HG02642 (cell line): ENCODE results near the gene MEGF11.

Experiments used
- ATAC-seq: cut with Tn5 transposase; IDR thresholded peaks from one replicate; pipeline ENCODE4 v1.9.1; 2021; ENCODE audit warnings: mild to moderate bottlenecking; ENCODE audit not compliant: unreplicated experiment, poor library complexity

MEGF11 gene

GRCh38 chr15:65963911-65964482 lies 289.6 kb downstream of the MEGF11 start:
- ATAC-seq, result no peak

GRCh38 chr15:65963358-65963757 lies 290.2 kb downstream of the MEGF11 start:
- no peak for ATAC-seq

GRCh38 chr15:65962187-65962586 lies 291.4 kb downstream of the MEGF11 start:
- no peak for ATAC-seq

- no peak for ATAC-seq
Observed at GRCh38 chr15:65960586-65960985, 293.0 kb downstream of the MEGF11 start.

- ATAC-seq, result no peak
Observed at GRCh38 chr15:65958835-65959234, 294.7 kb downstream of the MEGF11 start.

GRCh38 chr15:65957451-65957850 lies 296.1 kb downstream of the MEGF11 start:
- ATAC-seq, result no peak

GRCh38 chr15:65956899-65957298 lies 296.7 kb downstream of the MEGF11 start:
- no peak for ATAC-seq

GRCh38 chr15:65956307-65956706 lies 297.2 kb downstream of the MEGF11 start:
- ATAC-seq, result no peak

- no peak for ATAC-seq
Observed at GRCh38 chr15:65954289-65954741, 299.2 kb downstream of the MEGF11 start.

GRCh38 chr15:65953622-65954021 lies 299.9 kb downstream of the MEGF11 start:
- no peak for ATAC-seq

- no peak for ATAC-seq
Observed at GRCh38 chr15:65952391-65953053, 301.0 kb downstream of the MEGF11 start.

- no peak for ATAC-seq
Observed at GRCh38 chr15:65951007-65951406, 302.5 kb downstream of the MEGF11 start.

- no peak for ATAC-seq
Observed at GRCh38 chr15:65949491-65949890, 304.1 kb downstream of the MEGF11 start.

- no peak for ATAC-seq
Observed at GRCh38 chr15:65949011-65949410, 304.5 kb downstream of the MEGF11 start.

GRCh38 chr15:65948383-65948782 lies 305.2 kb downstream of the MEGF11 start:
- no peak for ATAC-seq

GRCh38 chr15:65947041-65947440 lies 306.5 kb downstream of the MEGF11 start:
- ATAC-seq, result no peak

- no peak for ATAC-seq
Observed at GRCh38 chr15:65945616-65946015, 307.9 kb downstream of the MEGF11 start.

- no peak for ATAC-seq
Observed at GRCh38 chr15:65944404-65944803, 309.1 kb downstream of the MEGF11 start.

- ATAC-seq, result no peak
Observed at GRCh38 chr15:65942436-65942835, 311.1 kb downstream of the MEGF11 start.

- ATAC-seq, result no peak
Observed at GRCh38 chr15:65940618-65940909, 313.0 kb downstream of the MEGF11 start.

GRCh38 chr15:65939901-65940617 lies 313.5 kb downstream of the MEGF11 start:
- ATAC-seq, result no peak

- no peak for ATAC-seq
Observed at GRCh38 chr15:65938604-65939003, 314.9 kb downstream of the MEGF11 start.
